CD4-positive, alpha-beta T cell treated with Interleukin-4 for 1 hour (primary cell): ENCODE measurements around the gene HSPA9.

Source experiments
- DNase-seq, 2 donors: peaks; one replicate each; pipeline ENCODE4 v3.0.0-alpha.2; 2020 to 2022

Gene HSPA9

DNA sequence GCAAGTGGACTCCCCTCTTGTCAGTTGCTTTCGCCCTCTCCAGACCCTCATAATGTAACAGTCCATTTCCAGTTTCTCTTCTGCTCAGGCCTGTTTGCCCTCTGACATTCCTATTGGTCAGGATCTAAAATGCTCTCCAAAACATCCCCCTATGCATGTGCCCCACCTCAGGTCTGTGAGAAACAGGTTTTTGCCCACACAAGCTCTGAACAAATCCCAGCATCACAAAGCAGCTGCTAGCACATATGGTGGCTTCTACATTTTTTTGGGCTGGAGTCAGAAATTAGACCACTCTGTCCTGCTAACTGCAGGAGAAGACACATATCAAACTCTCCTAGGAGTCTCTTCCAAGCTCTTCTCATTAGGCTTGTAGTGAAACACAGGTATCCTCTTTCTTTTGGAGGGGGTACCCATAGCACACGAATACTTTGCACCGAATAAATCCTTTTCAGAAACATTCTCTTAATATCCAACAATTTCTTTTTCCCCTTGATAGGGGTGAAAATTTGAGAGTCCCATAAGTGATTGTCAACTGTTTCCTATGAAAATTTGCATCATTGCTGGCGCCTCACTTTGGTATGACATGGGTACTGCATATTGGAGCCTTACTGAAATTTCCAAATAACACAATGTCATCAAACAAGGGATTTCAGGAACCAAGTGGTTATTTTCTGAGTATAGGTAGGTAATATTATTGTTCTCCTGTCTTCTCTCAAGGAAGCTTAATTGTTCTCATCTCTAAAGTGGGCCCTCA, 19.3 kb upstream of the HSPA9 start:
- no peak for DNase-seq

DNA sequence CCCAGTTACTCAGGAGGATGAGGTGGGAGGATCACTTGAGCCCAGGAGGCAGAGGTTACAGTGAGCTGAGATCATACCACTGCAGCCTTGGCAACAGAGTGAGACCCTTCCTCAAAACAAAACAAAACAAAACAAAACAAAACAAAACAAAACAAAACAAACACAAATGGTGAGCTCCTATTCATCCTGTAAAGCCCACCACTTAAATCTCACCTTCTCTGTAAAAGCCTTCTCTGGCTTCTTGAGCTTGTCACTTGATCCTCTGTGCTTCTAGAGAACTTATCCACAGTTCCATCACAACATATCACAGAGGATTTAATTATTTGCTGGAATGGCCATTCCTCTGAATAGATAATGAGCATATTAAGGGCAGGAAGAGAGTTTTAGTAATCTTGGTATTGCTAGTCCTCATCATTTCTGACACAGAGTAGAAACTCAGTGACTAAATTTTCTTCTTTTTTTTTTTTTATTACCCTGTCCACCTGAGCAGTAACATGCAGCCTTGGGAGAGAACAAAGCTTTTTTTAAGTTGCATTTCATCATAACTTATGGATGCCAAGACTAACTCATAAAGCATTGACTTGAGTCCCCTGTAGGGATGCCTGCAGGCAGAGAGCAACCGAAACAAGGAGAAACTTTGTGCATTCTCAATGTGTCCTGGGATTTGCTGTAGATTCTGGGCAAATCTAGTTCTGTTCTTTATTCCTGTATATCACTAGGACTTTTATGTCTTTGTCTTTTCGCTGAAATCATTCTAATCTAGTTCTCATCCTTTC, 13.0 kb upstream of the HSPA9 start:
- DNase-seq, result no peak

DNA sequence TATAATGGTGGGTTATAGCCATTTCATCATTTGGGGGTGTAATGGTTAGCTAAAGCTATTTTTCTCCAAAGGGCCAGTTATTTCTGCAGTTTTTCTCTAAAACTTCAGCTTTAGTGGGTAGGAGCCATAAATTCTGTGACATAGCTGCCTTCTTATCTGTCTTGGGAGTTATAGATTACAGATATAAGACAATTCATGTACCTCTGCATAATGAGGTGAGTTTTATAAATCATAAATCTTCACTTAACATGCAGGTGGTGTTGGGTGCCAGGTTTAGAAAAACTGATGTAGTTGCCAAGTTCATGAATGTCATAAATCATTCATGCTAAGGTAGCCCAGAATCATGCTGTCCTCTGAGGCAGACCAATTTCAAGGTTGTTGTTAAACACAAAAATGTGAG, 10.0 kb upstream of the HSPA9 start:
- DNase-seq, result no peak

DNA sequence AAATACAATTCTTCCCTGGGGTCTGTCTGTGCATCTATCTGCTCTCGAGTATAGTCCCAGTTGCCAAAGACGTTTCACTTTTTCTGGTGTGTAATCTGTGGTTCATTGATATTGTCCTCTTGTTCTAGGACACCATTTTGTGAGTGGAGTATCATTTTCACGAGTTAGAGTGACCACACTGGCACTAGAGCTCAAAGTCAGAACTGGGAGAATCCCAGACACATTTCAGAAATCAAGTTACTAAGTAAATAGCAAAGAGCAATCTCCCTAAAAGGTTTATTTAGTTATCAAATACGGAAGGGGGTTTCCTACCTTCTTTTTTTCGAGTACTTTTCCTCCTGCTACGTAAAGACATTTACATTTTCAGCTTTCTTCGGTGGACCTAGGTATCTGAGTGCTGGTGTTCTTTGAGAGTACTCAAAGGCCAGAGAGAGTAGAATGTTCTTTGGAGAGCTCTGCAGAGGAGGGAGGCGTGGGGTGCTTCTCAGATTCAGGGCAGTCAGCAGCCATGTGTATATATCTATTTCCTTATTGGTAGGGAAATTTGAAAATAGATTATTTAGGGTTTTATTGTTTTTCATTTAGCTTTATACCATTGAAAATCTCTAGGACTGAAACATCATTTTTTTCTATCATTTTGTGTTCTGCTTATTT, 8.9 kb upstream of the HSPA9 start:
- DNase-seq, result no peak

DNA sequence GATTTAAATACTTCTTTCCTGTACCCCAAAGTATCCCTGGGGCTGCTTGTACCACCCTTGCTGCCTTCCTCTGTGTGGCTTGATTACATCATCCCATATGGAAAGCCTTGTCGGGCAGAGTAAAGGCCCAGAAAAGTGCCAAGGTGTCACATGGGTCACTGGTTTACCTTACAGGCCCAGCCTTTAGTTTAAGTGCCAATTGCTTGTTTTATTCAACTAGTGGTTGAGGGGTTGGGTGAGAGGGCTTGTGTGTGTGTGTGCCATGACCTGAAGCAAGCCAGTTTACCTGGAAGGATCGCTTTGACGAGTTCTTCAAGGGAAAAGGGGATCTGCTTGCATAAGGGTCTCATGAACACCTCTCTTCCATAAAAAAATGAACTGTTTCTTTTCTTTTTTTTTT, 7.8 kb upstream of the HSPA9 start:
- DNase-seq, result no peak

DNA sequence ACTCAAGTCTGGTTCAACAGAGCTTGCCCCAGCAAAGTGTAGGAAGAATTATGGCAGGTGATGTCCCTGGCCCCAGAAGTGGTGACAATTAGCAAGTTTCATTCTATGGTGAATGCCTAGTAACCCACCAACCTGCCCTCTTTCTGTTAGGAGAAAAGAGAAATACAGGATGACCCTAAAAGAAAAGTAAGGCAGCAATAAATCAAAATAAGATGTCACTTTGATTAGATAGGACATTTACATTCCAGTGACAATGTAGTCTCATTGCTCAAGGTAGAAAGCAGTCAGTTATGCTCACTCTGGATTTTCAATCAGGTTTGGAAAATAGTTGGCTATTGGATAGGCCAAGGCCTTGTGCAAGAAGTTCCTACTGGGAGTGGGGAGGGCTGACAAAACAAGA, 5.6 kb upstream of the HSPA9 start:
- DNase-seq, result no peak

DNA sequence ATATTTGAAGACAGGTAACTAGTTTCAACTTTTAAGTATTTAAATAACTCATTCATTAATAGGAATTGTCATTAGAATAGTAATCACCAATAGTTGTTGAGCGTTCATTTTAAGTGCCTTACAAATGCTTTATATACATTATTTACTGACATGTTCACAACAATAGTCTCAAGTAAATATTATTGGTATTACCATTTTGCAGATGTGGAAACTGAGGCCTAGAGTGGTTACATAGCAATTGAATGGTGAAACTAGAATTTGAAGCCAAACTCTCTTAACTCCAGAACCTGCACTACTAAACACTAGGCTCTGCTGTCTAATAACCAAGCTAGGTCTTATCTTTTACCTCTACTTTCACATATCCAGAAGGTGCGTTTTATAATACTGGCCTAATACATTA, 4.8 kb upstream of the HSPA9 start:
- no peak for DNase-seq

DNA sequence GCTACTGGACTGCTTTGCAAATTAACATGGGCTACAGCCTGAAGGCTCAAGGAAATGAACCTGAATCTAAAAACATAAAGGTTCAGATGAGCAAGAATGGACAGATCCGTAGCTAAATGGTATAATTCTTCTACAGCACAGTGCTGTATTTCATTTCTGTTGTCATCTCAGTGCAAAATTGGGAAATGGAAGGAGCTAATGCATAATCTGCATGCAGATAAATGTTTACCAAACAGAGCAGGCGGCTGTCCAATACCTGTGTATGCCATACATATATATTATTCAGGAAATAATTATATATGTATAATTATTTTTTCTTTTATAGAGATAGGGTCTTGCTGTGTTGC, 4.3 kb upstream of the HSPA9 start:
- DNase-seq, result no peak

DNA sequence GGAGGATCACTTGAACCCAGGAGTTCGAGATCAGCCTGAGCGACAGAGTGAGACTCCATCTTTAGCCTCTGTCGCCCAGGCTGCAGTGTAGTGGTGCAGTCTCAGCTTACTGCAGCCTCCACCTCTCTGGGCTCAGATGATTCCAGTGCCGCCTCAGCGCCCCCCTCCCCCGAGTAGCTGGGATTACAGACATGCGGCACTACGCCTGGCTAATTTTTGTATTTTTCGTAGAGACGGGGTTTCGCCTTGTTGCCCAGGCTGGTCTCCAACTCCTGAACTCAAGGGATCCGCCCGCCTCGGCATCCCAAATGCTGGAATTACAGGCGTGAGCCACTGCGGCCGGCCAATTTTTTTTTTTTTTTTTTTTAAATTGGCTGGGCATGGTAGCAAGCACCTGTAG, 2.3 kb upstream of the HSPA9 start:
- DNase-seq, result no peak

DNA sequence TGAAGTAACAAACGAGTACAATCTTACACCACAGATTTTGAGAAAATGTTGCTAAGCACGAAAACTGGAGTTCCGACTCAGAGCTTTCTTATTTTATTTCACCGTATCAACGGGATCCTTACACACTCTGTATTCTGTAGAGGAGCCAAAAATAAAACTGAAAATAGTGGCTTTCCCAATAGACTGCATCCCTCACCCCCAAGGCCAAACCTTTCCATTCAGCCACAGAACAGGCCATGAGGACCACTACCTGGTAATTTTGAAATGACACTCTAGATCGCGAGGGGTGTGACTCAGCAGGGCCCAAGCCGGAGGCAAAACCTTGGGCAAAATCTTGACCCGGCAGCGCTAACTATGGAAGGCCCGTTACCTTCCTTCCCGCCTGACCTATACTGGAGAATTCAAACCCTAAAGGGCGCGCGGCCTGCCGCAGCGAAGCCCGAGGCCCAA, 432 bp downstream of the HSPA9 start:
- DNase-seq, result no peak

DNA sequence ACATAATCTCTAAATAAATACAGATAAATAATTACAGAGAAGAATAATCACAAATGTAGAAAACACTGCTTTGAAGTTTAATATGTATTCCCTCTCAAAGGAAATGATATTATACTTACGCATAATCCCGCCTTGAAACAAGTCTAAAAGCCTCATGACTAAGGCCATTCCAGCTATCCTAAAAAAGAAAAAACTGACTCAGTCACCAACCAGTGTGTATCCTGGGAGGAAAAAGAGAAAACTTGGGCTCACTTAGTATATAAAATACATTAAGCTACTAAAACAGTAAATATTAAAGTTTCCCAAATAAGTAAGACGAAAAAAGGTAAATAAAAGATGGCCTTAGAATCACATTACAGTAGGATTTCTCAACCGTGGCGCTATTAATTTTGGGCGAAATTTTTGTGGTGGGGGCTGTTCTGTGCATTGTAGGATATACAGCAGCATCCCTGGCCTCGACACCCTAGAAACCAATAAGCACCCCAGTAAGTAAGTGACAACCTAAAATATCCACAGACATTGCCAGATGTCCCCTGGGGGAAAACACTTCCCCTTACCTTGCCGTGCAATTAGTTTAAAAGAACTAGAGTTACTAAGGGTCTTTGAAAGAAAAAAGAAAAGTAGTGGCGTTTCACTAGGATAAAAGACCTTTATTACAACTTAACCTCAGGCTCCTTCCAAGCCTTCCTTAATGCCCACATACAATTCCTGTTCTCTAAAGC, 1.1 kb downstream of the HSPA9 start:
- DNase-seq, result no peak

DNA sequence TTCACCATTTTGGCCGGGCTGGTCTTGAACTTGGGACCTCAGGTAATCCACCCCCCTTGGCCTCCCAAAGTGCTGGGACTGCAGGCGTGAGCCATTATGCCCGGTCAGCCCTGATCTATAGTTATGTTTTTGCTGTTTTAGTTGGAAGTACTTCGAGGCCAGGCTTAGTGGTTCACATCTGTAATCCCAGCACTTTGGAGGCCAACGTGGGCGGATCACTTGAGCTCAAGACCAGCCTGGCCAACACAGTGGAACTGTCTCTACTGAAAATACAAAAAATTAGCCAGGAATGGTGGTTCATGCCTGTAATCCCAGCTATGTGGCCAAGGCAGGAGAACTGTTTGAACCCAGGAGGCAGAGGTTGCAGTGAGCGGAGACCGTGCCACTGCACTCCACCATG, 2.0 kb downstream of the HSPA9 start:
- no peak for DNase-seq

DNA sequence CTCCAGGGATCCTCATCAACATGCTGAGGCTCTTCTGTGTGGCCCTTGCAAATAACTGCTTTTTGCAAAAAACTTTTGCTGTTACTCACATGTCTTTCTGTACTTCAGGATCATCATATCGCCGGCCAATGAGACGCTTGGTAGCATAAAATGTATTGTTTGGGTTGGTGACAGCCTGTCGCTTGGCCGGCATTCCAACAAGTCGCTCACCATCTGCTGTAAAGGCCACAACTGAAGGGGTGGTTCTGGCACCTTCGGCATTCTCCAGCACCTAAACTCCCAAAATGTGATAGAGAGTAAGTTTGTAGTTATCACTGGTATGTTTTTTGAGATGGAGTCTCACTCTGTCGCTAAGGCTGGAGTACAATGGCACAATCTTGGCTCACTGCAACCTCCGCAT, 4.3 kb downstream of the HSPA9 start:
- no peak for DNase-seq

DNA sequence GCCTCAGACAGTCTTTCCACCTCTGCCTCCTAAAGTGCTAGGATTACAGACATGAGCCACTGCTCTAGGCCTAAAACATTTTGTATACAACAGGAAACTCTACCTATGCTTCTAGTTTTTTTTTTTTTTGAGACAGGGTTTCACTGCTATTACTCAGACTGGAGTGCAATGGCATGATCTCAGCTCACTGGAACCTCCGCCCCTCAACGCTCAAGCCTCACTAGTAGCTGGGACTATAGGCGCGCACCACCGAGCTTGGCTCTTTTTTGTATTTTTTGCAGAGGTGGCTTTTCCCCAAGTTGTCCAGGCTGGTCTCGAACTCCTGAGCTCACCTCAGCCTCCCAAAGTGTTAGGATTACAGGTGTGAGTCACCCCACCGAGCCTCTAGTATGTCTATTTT, 5.4 kb downstream of the HSPA9 start:
- DNase-seq, result no peak

DNA sequence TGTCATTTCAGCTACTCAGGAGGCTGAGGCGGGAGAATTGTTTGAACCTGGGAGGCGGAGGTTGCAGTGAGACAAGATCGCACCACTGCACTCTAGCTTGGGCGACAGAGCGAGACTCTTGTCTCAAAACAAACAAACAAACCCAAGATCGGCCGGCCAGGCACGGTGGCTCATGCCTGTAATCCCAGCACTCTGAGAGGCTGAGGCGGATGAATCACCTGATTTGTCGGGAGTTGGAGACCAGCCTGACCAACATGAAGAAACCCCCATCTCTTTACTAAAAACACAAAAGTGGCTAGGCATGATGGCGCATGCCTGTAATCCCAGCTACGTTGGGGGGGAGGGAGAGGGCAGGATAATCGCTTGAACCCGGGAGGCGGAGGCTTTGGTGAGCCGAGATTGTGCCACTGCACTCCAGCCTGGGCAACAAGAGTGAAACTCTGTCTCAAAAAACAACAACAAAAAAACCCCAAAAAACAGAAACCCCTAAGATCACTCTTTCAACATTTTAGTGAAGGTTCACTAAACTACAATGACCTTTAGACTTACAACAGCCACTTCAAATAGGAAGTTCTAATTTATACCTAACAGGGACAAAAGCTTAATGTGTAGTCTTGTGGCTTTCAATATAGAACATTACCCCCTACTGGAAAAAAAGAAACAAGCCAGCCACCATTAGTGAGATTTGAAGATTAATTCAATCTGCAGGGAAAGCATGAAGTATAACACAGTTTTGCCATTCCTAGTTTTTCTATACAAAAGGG, 7.0 kb downstream of the HSPA9 start:
- DNase-seq, result no peak

DNA sequence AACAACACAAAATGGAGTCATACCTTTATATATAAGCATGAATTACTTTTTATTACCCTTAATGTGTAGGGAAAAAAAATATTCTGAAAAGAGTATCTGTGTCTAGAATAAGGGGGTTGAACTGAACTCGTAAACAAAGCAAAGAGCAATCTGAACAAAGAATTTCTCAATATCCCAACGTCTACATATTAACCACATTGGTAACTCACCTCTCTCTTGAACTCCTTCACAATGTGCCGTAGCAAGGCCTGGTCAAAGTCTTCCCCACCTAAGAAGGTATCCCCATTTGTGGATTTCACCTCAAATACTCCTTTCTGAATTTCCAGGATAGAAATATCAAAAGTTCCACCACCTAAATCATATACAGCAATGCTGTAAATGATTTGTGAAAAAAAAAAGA, 8.4 kb downstream of the HSPA9 start:
- DNase-seq, result no peak

DNA sequence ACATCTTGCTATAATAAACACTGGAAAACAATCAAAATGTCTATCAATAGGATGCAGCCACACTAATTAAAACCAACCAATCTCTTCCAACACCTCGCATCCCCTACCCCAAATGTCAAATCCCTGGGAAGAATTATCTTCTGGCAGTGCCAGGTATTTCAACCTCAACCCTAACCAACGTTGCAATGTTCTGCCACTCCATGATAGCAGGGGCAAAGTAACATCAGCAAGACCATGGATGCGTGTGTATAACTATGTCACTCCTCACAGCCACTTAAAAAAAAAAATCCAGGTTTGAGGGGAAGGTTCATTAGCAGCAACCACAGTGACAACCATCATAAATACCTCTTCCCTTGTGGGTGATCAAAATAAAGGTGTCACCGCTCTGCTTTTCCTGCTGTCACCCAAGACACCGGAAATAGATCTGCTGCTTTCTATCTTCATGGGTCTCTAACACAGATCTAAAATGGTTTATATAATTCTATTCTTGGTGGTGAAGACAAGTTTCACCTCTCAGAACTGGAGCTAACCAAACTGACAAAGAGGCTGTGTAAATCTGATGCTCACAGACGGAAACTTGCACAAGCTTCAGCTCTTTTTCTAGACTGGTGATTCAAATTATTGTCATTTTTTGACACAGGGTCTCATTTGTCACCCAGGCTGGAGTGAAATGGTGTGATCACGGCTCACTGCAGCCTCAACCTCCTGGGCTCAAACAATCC, 9.9 kb downstream of the HSPA9 start:
- DNase-seq, result peak; percentile 55 to 81

DNA sequence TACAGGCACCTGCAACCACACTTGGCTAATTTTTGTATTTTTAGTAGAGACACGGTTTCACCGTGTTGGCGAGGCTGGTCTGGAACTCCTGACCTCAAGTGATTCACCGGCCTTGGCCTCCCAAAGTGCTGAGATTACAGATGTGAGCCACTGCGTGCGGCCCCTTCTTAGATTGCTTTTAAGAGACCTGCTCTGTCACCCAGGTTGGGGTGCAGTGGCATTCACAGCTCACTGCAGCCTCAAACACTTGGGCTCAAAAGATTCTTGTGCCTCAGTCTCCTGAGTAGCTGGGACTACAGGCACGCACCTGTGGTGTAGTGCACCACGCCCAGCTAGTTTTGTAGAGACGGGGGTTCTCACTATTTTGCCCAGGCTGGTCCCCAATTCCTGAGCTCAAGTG, 11.0 kb downstream of the HSPA9 start:
- DNase-seq, result no peak

DNA sequence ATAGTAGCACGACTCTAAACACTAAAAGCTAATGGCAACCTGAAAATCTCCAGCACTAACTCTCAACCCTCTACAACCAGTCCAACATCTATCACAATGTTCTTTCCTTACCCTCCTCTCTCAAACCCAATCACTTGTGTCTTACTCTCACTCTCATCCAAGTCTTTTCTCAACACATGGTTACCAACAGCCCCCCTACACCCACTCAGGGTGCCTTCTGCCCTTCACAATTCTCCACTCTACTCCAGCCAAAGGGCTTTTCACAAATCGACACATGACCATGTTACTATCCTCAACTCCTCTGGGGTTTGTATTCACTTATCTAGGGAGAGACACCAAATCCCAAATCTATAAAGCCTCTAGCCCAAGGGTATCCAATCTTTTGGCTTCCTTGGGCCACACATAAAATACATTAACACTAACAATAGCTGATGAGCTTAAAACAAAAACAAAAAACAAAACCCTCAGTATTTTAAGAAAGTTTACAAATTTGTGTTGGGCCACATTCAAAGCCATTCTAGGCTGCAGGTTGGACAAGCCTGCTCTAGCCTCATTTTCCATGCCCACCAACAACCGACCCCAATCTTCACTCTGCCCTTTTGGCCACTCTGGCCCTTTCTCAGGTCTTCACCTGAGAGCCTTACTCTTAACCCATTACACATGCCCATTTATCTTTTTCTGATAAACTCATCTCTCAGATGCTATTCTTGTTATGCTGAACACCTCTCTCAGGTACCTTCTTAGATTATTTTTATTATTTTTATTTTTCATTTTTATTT, 11.7 kb downstream of the HSPA9 start:
- no peak for DNase-seq

DNA sequence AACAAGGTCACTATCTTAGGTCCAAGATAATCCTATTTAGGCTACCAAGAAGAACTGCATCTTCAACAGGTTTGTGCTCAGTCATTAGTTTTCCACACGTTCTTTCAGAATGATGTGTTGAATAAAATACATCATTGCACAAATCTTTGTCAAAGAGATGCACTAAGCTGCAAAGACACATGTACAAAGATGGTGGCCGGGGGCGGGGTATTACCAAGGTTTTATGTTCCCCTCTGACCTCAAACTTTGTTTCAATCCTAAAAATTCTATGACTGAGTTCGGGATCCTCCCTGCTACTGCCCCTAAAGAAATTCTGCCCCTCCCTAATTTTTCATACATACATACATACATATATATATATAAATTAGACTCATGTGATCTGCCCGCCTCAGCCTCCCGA, 14.2 kb downstream of the HSPA9 start:
- DNase-seq, result no peak

DNA sequence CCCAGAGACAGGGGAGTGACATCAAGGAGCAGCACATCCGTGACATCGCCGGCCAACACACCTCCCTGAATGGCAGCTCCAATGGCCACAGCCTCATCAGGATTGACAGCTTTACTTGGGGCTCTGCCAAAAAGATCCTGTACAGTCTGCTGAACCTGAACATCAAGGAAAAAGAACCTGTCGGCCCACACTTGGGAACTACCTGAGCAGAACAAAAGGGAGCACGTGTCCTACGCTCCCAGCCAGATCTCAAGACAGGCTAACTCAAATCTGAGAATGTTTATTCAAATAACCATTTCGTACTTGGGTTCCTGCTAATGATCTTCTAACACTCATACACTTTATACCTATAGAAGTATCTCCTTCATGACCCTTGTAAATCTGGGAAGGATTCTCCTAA, 15.3 kb downstream of the HSPA9 start:
- no peak for DNase-seq
